ENCODE measurements around the gene CHRM5. TPM values are rescaled to one million over a fixed set of nuclear protein-coding genes. Genes with fewer than 3 reads are reported as not detected.
"Not testable (repeated sequence)": the region's sequence is repeated elsewhere in the genome, so short reads cannot be mapped to it uniquely, and the experiment has no call there.

CHRM5 gene
- total and polyA plus RNA-seq, 2 donors = 0.16 TPM; not detected in 1

DNA sequence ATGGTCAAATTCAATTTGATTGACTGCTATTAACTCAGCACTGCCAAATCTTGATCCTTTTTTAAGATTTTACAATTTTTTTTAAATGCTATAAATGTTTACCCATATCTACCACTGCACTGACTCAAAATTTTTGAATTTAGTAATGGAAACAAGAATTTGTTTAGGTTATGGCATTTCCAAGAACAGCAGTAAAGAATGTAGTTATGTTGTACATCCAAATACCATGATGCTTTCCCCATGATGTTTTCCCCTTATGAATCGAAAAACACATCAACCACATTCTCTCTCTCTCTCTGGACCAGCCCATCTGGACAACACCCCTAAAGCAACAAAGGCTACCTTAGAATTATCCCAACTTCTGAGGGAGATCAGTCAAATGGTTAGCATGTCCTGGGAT lies 14.2 kb downstream of the CHRM5 start:
- Histone ChIP-seq H3K27ac (ENCODE audit: low read depth in 1 of 2, low read length in 1 of 2) (no peak overlapping the region), H3K9me3 (ENCODE audit: control insufficient read depth in 2 of 2, insufficient read depth in 1 of 2, low read length in 1 of 2) (no peaks in the 10 kb centered on the region), H3K27me3 (ENCODE audit: control insufficient read depth in 2 of 2, insufficient read depth in 1 of 2, low read length in 1 of 2) (no peaks in the 10 kb centered on the region), H3K4me3 (ENCODE audit: low read length in 2 of 2) (no peak overlapping the region), H3K4me1 (ENCODE audit: control insufficient read depth in 2 of 2, insufficient read depth in 2 of 2, low read length in 2 of 2) (no peaks in the 10 kb centered on the region), H3K36me3 (ENCODE audit: control insufficient read depth in 2 of 2, insufficient read depth in 2 of 2, low read length in 1 of 2) (no peaks in the 10 kb centered on the region)
- 97% methylated on average over 1 of the region's 1 CpG for WGBS
- no peak for DNase-seq (ENCODE audit: low read depth in 6 of 9, low spot score in 9 of 9)

DNA sequence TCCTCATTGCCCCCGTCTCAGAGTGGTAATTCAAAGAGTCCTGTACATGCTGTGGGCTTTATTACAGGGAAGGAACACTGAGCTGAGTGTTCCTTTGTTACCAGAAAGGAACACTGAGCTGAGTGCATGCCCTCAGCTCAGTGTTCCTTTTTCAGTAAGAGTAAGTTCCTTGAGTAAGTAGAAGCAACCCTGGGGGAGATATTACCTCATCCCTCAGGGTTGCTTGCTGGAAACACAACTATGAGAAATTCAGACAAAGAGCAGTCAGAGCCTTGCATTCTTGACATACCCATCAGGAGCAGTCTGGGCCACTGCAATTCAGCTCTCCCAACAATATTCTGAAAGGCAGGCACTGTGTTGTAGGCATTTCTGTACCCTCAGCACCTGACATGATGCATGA lies 17.0 kb downstream of the CHRM5 start:
- Histone ChIP-seq H3K4me1 (ENCODE audit: control insufficient read depth in 2 of 2, insufficient read depth in 2 of 2, low read length in 2 of 2) (no peaks in the 10 kb centered on the region), H3K27ac (ENCODE audit: low read depth in 1 of 2, low read length in 1 of 2) (no peak overlapping the region), H3K4me3 (ENCODE audit: low read length in 2 of 2) (no peak overlapping the region), H3K9me3 (ENCODE audit: control insufficient read depth in 2 of 2, insufficient read depth in 1 of 2, low read length in 1 of 2) (no peaks in the 10 kb centered on the region), H3K36me3 (ENCODE audit: control insufficient read depth in 2 of 2, insufficient read depth in 2 of 2, low read length in 1 of 2) (no peaks in the 10 kb centered on the region), H3K27me3 (ENCODE audit: control insufficient read depth in 2 of 2, insufficient read depth in 1 of 2, low read length in 1 of 2) (no peaks in the 10 kb centered on the region)
- 81% methylated on average over 1 of the region's 1 CpG for WGBS
- no peak for DNase-seq (ENCODE audit: low read depth in 6 of 9, low spot score in 9 of 9)

GRCh38 chr15:33985751-33986150 lies 17.5 kb downstream of the CHRM5 start:
- Histone ChIP-seq H3K27ac (ENCODE audit: low read depth in 1 of 2, low read length in 1 of 2) (no peak overlapping the region), H3K36me3 (ENCODE audit: control insufficient read depth in 2 of 2, insufficient read depth in 2 of 2, low read length in 1 of 2) (no peaks in the 10 kb centered on the region), H3K9me3 (ENCODE audit: control insufficient read depth in 2 of 2, insufficient read depth in 1 of 2, low read length in 1 of 2) (no peaks in the 10 kb centered on the region), H3K27me3 (ENCODE audit: control insufficient read depth in 2 of 2, insufficient read depth in 1 of 2, low read length in 1 of 2) (no peaks in the 10 kb centered on the region), H3K4me3 (ENCODE audit: low read length in 2 of 2) (no peak overlapping the region), H3K4me1 (ENCODE audit: control insufficient read depth in 2 of 2, insufficient read depth in 2 of 2, low read length in 2 of 2) (no peaks in the 10 kb centered on the region)
- DNase-seq (ENCODE audit: low read depth in 6 of 9, low spot score in 9 of 9) = no peak
- WGBS = 63% methylated on average over 3 of the region's 3 CpGs

DNA sequence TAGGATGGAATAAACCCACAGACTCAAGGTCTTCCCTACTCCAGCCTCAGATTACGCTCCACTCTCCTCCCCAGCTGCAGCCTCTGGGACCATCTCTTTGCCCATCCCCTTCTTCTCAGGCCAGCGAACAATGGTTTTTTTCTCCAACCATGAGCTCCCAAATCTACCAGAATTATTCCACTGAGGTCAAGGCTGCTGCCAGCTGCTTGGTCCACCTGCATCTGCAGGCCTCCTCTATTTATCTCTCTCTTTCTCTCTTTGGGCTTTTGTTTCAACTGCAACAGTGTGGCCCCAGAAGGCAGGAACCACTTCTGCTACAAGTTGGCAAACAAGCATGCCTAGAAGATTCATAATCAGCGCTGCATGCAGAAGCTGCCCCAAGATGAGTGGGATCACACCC lies 19.1 kb downstream of the CHRM5 start:
- no peaks in the 10 kb centered on the region for H3K9me3 ChIP-seq (ENCODE audit: control insufficient read depth in 2 of 2, insufficient read depth in 1 of 2, low read length in 1 of 2)
- WGBS = 98% methylated on average over 3 of the region's 3 CpGs
- H3K27ac ChIP-seq (ENCODE audit: low read depth in 1 of 2, low read length in 1 of 2) = no peak overlapping the region
- no peaks in the 10 kb centered on the region for H3K36me3 ChIP-seq (ENCODE audit: control insufficient read depth in 2 of 2, insufficient read depth in 2 of 2, low read length in 1 of 2)
- no peaks in the 10 kb centered on the region for H3K4me1 ChIP-seq (ENCODE audit: control insufficient read depth in 2 of 2, insufficient read depth in 2 of 2, low read length in 2 of 2)
- DNase-seq (ENCODE audit: low read depth in 6 of 9, low spot score in 9 of 9) = no peak
- H3K27me3 ChIP-seq (ENCODE audit: control insufficient read depth in 2 of 2, insufficient read depth in 1 of 2, low read length in 1 of 2) = no peaks in the 10 kb centered on the region
- H3K4me3 ChIP-seq (ENCODE audit: low read length in 2 of 2) = no peak overlapping the region

DNA sequence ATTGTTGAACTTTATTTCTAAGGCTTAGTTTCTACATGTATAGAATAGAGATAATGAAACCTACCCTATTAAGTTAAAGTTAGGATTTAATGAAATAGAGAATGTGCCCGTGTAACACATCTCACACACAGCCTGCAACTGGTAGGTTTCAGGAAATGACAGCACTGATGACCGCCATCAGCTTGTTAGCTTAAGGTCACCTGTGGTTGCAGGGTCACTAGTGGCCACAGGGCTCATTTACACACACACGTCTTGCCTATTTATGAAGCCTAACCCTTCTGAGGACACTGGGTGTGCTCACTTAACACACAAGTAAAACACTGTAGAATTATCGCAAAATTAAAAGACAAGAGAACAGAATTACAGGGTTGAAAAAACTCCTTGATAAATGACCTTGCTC lies 20.1 kb downstream of the CHRM5 start:
- DNase-seq (ENCODE audit: low read depth in 6 of 9, low spot score in 9 of 9) = no peak
- 99% methylated on average over 4 of the region's 4 CpGs for WGBS
- H3K36me3 ChIP-seq (ENCODE audit: control insufficient read depth in 2 of 2, insufficient read depth in 2 of 2, low read length in 1 of 2) = no peaks in the 10 kb centered on the region

DNA sequence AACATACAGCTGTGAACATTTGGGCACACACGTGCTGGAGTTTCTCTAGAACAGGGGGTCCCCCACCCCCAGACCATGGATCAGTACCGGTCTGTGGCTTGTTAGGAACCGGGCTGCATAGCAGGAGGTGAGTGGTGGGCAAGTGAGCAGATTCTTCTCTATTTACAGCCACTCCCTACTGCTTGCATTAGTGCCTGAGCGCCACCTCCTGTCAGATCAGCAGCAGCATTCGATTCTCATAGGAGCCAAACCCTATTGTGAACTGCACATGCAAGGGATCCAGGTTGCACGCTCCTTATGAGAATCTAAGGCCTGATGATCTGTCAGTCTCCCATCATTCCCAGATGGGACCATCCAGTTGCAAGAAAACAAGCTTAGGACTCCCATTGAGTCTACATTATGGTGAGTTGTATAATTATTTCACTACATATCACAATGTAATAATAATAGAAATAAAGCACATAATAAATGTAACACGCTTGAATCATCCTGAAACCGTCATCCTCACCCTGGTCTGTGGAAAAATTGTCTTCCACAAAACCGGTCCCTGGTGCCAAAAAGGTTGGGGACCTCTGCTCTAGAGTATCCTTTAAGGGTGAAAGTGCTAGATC lies 25.8 kb downstream of the CHRM5 start:
- Histone ChIP-seq H3K9me3 (ENCODE audit: control insufficient read depth in 2 of 2, insufficient read depth in 1 of 2, low read length in 1 of 2) (no peaks in the 10 kb centered on the region), H3K4me3 (ENCODE audit: low read length in 2 of 2) (no peak overlapping the region), H3K27ac (ENCODE audit: low read depth in 1 of 2, low read length in 1 of 2) (no peak overlapping the region), H3K27me3 (ENCODE audit: control insufficient read depth in 2 of 2, insufficient read depth in 1 of 2, low read length in 1 of 2) (no peaks in the 10 kb centered on the region), H3K4me1 (ENCODE audit: control insufficient read depth in 2 of 2, insufficient read depth in 2 of 2, low read length in 2 of 2) (no peaks in the 10 kb centered on the region), H3K36me3 (ENCODE audit: control insufficient read depth in 2 of 2, insufficient read depth in 2 of 2, low read length in 1 of 2) (no peaks in the 10 kb centered on the region)
- 98% methylated on average over 9 of the region's 9 CpGs for WGBS
- DNase-seq (ENCODE audit: low read depth in 6 of 9, low spot score in 9 of 9) = no peak

More for the DNA sequence above, 20.1 kb downstream of the CHRM5 start:
- H3K4me1 ChIP-seq (ENCODE audit: control insufficient read depth in 2 of 2, insufficient read depth in 2 of 2, low read length in 2 of 2) = no peaks in the 10 kb centered on the region
- no peaks in the 10 kb centered on the region for H3K27me3 ChIP-seq (ENCODE audit: control insufficient read depth in 2 of 2, insufficient read depth in 1 of 2, low read length in 1 of 2)
- H3K4me3 ChIP-seq (ENCODE audit: low read length in 2 of 2) = no peak overlapping the region
- no peak overlapping the region for H3K27ac ChIP-seq (ENCODE audit: low read depth in 1 of 2, low read length in 1 of 2)
- no peaks in the 10 kb centered on the region for H3K9me3 ChIP-seq (ENCODE audit: control insufficient read depth in 2 of 2, insufficient read depth in 1 of 2, low read length in 1 of 2)

GRCh38 chr15:33995666-33996065 lies 27.4 kb downstream of the CHRM5 start:
- not testable (repeated sequence) for H3K27me3 ChIP-seq (ENCODE audit: control insufficient read depth in 2 of 2, insufficient read depth in 1 of 2, low read length in 1 of 2); DNase-seq (ENCODE audit: low read depth in 6 of 9, low spot score in 9 of 9); H3K27ac ChIP-seq (ENCODE audit: low read depth in 1 of 2, low read length in 1 of 2); H3K4me1 ChIP-seq (ENCODE audit: control insufficient read depth in 2 of 2, insufficient read depth in 2 of 2, low read length in 2 of 2); H3K36me3 ChIP-seq (ENCODE audit: control insufficient read depth in 2 of 2, insufficient read depth in 2 of 2, low read length in 1 of 2); H3K9me3 ChIP-seq (ENCODE audit: control insufficient read depth in 2 of 2, insufficient read depth in 1 of 2, low read length in 1 of 2); H3K4me3 ChIP-seq (ENCODE audit: low read length in 2 of 2)
- WGBS = 98% methylated on average over 10 of the region's 10 CpGs

- Histone ChIP-seq H3K27ac (ENCODE audit: low read depth in 1 of 2, low read length in 1 of 2) (no peak overlapping the region), H3K4me1 (ENCODE audit: control insufficient read depth in 2 of 2, insufficient read depth in 2 of 2, low read length in 2 of 2) (no peaks in the 10 kb centered on the region), H3K4me3 (ENCODE audit: low read length in 2 of 2) (no peak overlapping the region), H3K27me3 (ENCODE audit: control insufficient read depth in 2 of 2, insufficient read depth in 1 of 2, low read length in 1 of 2) (no peaks in the 10 kb centered on the region), H3K36me3 (ENCODE audit: control insufficient read depth in 2 of 2, insufficient read depth in 2 of 2, low read length in 1 of 2) (no peaks in the 10 kb centered on the region), H3K9me3 (ENCODE audit: control insufficient read depth in 2 of 2, insufficient read depth in 1 of 2, low read length in 1 of 2) (no peaks in the 10 kb centered on the region)
- DNase-seq (ENCODE audit: low read depth in 6 of 9, low spot score in 9 of 9) = no peak
- 64% methylated on average over 3 of the region's 3 CpGs for WGBS
These were observed 33.2 kb downstream of the CHRM5 start for GRCh38 chr15:34001536-34001935.

DNA sequence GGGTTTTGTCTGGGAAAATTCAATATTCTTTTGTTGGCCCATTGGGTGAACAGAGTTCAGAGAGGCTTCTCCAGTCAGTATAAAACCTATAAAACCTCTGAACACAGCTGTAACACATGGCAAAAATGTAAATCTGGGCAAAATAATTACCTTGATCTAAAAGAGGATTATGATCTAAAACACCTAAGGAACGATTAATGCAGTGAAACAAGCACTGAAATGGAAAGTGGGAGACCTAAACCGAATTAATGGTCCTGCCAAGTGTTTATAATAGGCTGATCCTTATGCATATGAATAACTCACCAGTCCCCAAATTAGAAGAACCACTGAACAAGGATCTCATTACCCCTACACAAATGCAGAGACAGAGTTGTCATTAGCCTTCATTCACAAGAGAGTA lies 38.1 kb downstream of the CHRM5 start:
- DNase-seq (ENCODE audit: low read depth in 6 of 9, low spot score in 9 of 9) = no peak
- no peaks in the 10 kb centered on the region for H3K36me3 ChIP-seq (ENCODE audit: control insufficient read depth in 2 of 2, insufficient read depth in 2 of 2, low read length in 1 of 2)

GRCh38 chr15:34009656-34010055 lies 41.4 kb downstream of the CHRM5 start:
- 100% methylated on average over 1 of the region's 1 CpG for WGBS
- Histone ChIP-seq H3K4me3 (ENCODE audit: low read length in 2 of 2) (no peak overlapping the region), H3K4me1 (ENCODE audit: control insufficient read depth in 2 of 2, insufficient read depth in 2 of 2, low read length in 2 of 2) (no peaks in the 10 kb centered on the region), H3K36me3 (ENCODE audit: control insufficient read depth in 2 of 2, insufficient read depth in 2 of 2, low read length in 1 of 2) (no peaks in the 10 kb centered on the region), H3K9me3 (ENCODE audit: control insufficient read depth in 2 of 2, insufficient read depth in 1 of 2, low read length in 1 of 2) (no peaks in the 10 kb centered on the region), H3K27ac (ENCODE audit: low read depth in 1 of 2, low read length in 1 of 2) (no peak overlapping the region), H3K27me3 (ENCODE audit: control insufficient read depth in 2 of 2, insufficient read depth in 1 of 2, low read length in 1 of 2) (no peaks in the 10 kb centered on the region)
- DNase-seq (ENCODE audit: low read depth in 6 of 9, low spot score in 9 of 9) = no peak

More for the DNA sequence above, 38.1 kb downstream of the CHRM5 start:
- no peak overlapping the region for H3K27ac ChIP-seq (ENCODE audit: low read depth in 1 of 2, low read length in 1 of 2)
- no peaks in the 10 kb centered on the region for H3K4me1 ChIP-seq (ENCODE audit: control insufficient read depth in 2 of 2, insufficient read depth in 2 of 2, low read length in 2 of 2)
- H3K4me3 ChIP-seq (ENCODE audit: low read length in 2 of 2) = no peak overlapping the region
- no peaks in the 10 kb centered on the region for H3K27me3 ChIP-seq (ENCODE audit: control insufficient read depth in 2 of 2, insufficient read depth in 1 of 2, low read length in 1 of 2)
- no peaks in the 10 kb centered on the region for H3K9me3 ChIP-seq (ENCODE audit: control insufficient read depth in 2 of 2, insufficient read depth in 1 of 2, low read length in 1 of 2)
- 96% methylated on average over 2 of the region's 2 CpGs for WGBS
